ENCODE data around the gene RECQL5. TPM values are rescaled to one million over a fixed set of nuclear protein-coding genes. Genes with fewer than 3 reads are reported as not detected.

The RECQL5 gene
- total and polyA plus RNA-seq, 2 of the 8 experiments (the other 6 are each of a cell fraction or from before 2014, with no cell fraction given) = 15.1 to 41.1 TPM

DNA sequence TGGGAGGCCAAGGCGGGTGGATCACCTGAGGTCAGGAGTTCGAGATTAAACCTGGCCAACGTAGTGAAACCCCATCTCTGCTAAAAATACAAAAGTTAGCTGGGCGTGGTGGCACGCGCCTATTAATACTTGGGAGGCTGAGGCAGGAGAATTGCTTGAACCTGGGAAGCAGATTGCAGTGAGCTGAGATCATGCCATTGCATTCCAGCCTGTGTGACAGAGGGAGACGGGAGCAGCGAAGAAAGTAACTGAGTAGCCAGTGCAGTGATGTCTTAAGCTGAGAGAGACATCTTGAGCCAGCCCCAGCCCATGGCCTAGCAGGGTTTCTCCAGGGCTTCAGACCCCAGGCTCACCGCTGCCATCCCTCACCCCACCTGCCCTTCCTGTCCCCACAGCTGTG, 43.6 kb downstream of the RECQL5 start (continued):
- TF ChIP-seq, protein P1, sequence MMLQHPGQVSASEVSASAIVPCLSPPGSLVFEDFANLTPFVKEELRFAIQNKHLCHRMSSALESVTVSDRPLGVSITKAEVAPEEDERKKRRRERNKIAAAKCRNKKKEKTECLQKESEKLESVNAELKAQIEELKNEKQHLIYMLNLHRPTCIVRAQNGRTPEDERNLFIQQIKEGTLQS (IDR thresholded peaks at IDR 0.05; ENCODE audit: insufficient read depth, low read depth, low read length) = no peak
- TF ChIP-seq RAD21 (IDR thresholded peaks at IDR 0.05 in 1 of 2, conservative IDR thresholded peaks at IDR 0.05 in 1 of 2; ENCODE audit: low read depth in 2 of 2, low read length in 2 of 2) (no peak), BCL11A (IDR thresholded peaks at IDR 0.05; ENCODE audit: low read depth in 2 of 2, low read length in 2 of 2) (no peak), SUZ12 (IDR thresholded peaks at IDR 0.05; ENCODE audit: low read length) (no peak), ASH2L (IDR thresholded peaks at IDR 0.05; ENCODE audit: low read length) (no peak)
- TF ChIP-seq, protein P2, sequence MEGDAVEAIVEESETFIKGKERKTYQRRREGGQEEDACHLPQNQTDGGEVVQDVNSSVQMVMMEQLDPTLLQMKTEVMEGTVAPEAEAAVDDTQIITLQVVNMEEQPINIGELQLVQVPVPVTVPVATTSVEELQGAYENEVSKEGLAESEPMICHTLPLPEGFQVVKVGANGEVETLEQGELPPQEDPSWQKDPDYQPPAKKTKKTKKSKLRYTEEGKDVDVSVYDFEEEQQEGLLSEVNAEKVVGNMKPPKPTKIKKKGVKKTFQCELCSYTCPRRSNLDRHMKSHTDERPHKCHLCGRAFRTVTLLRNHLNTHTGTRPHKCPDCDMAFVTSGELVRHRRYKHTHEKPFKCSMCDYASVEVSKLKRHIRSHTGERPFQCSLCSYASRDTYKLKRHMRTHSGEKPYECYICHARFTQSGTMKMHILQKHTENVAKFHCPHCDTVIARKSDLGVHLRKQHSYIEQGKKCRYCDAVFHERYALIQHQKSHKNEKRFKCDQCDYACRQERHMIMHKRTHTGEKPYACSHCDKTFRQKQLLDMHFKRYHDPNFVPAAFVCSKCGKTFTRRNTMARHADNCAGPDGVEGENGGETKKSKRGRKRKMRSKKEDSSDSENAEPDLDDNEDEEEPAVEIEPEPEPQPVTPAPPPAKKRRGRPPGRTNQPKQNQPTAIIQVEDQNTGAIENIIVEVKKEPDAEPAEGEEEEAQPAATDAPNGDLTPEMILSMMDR (IDR thresholded peaks at IDR 0.05; ENCODE audit: control extremely low read depth in 1 of 3, insufficient read depth in 1 of 3, low read depth in 1 of 3, low read length in 3 of 3) = no peak
- TF ChIP-seq, protein P3, sequence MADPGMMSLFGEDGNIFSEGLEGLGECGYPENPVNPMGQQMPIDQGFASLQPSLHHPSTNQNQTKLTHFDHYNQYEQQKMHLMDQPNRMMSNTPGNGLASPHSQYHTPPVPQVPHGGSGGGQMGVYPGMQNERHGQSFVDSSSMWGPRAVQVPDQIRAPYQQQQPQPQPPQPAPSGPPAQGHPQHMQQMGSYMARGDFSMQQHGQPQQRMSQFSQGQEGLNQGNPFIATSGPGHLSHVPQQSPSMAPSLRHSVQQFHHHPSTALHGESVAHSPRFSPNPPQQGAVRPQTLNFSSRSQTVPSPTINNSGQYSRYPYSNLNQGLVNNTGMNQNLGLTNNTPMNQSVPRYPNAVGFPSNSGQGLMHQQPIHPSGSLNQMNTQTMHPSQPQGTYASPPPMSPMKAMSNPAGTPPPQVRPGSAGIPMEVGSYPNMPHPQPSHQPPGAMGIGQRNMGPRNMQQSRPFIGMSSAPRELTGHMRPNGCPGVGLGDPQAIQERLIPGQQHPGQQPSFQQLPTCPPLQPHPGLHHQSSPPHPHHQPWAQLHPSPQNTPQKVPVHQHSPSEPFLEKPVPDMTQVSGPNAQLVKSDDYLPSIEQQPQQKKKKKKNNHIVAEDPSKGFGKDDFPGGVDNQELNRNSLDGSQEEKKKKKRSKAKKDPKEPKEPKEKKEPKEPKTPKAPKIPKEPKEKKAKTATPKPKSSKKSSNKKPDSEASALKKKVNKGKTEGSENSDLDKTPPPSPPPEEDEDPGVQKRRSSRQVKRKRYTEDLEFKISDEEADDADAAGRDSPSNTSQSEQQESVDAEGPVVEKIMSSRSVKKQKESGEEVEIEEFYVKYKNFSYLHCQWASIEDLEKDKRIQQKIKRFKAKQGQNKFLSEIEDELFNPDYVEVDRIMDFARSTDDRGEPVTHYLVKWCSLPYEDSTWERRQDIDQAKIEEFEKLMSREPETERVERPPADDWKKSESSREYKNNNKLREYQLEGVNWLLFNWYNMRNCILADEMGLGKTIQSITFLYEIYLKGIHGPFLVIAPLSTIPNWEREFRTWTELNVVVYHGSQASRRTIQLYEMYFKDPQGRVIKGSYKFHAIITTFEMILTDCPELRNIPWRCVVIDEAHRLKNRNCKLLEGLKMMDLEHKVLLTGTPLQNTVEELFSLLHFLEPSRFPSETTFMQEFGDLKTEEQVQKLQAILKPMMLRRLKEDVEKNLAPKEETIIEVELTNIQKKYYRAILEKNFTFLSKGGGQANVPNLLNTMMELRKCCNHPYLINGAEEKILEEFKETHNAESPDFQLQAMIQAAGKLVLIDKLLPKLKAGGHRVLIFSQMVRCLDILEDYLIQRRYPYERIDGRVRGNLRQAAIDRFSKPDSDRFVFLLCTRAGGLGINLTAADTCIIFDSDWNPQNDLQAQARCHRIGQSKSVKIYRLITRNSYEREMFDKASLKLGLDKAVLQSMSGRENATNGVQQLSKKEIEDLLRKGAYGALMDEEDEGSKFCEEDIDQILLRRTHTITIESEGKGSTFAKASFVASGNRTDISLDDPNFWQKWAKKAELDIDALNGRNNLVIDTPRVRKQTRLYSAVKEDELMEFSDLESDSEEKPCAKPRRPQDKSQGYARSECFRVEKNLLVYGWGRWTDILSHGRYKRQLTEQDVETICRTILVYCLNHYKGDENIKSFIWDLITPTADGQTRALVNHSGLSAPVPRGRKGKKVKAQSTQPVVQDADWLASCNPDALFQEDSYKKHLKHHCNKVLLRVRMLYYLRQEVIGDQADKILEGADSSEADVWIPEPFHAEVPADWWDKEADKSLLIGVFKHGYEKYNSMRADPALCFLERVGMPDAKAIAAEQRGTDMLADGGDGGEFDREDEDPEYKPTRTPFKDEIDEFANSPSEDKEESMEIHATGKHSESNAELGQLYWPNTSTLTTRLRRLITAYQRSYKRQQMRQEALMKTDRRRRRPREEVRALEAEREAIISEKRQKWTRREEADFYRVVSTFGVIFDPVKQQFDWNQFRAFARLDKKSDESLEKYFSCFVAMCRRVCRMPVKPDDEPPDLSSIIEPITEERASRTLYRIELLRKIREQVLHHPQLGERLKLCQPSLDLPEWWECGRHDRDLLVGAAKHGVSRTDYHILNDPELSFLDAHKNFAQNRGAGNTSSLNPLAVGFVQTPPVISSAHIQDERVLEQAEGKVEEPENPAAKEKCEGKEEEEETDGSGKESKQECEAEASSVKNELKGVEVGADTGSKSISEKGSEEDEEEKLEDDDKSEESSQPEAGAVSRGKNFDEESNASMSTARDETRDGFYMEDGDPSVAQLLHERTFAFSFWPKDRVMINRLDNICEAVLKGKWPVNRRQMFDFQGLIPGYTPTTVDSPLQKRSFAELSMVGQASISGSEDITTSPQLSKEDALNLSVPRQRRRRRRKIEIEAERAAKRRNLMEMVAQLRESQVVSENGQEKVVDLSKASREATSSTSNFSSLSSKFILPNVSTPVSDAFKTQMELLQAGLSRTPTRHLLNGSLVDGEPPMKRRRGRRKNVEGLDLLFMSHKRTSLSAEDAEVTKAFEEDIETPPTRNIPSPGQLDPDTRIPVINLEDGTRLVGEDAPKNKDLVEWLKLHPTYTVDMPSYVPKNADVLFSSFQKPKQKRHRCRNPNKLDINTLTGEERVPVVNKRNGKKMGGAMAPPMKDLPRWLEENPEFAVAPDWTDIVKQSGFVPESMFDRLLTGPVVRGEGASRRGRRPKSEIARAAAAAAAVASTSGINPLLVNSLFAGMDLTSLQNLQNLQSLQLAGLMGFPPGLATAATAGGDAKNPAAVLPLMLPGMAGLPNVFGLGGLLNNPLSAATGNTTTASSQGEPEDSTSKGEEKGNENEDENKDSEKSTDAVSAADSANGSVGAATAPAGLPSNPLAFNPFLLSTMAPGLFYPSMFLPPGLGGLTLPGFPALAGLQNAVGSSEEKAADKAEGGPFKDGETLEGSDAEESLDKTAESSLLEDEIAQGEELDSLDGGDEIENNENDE (IDR thresholded peaks at IDR 0.05; ENCODE audit: insufficient replicate concordance, low read length) = no peak

Data from H1 (cell line).